Activated T-helper 1 cell treated with anti-CD3 and anti-CD28 coated beads, Interleukin-12 subunit alpha, Interleukin-12 subunit beta, Interleukin-2, Interleukin-4 antibody, amounts not matched to agents 30 ng/mL and 10 ng/mL and 1 ng/mL, durations not matched to agents 14 hours and 24 hours and 36 hours (primary cell): ENCODE data around the gene ARMC8. TPM values are rescaled to one million over a fixed set of nuclear protein-coding genes. Genes with fewer than 3 reads are reported as not detected.

Source experiments
- DNase-seq: peaks from one replicate; pipeline ENCODE4 v3.0.0; 2021; ENCODE audit warnings: low spot score
- H3K27ac Mint-ChIP-seq: one replicate; pipeline ENCODE4 v1.8.0; 2021; ENCODE audit warnings: mild to moderate bottlenecking, mixed read lengths
- H3K27me3 Mint-ChIP-seq: one replicate; pipeline ENCODE4 v1.8.0; 2022; ENCODE audit warnings: mild to moderate bottlenecking, moderate library complexity, mixed read lengths; ENCODE audit not compliant: insufficient read depth
- H3K36me3 Mint-ChIP-seq: one replicate; pipeline ENCODE4 v1.8.0; 2021; ENCODE audit warnings: low read depth, mixed read lengths
- H3K4me1 Mint-ChIP-seq: one replicate; pipeline ENCODE4 v1.8.0; 2021; ENCODE audit warnings: low read depth, mixed read lengths
- H3K4me3 Mint-ChIP-seq: one replicate; pipeline ENCODE4 v1.8.0; 2021; ENCODE audit warnings: mild to moderate bottlenecking, moderate library complexity, mixed read lengths
- H3K9me3 Mint-ChIP-seq: one replicate; pipeline ENCODE4 v1.8.0; 2021; ENCODE audit warnings: mixed read lengths
- intact Hi-C: fragments of 100-400 bp; cut with micrococcal nuclease; formaldehyde crosslinking; loops from one replicate; pipeline ENCODE4 v1.15.1; 2024
- total RNA-seq: library from RNA; stranded (reverse); gene quantifications from 2 replicates; pipeline ENCODE4 v1.2.3, GENCODE V29; 2022

The ARMC8 gene
- total RNA-seq, 1 donor from 2014 or later: 42.9 TPM

DNA sequence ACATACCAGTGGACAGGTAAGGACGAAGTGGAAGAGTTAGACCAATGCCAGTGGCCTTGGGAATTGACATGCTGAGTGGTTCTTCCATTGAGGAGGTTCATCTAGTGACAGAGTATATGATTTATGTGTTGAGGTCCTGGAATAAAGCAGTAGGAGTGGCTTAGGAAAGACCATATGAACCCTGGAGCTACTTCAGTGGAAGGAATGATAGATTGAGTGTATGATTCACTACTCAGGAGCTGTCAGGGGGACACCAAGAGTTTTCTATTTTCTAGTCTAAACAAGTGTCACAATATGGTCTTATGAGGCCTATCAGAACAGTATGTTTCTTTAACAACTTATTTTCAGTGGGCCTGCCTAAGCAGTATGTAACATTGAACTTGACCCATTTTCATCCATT, 78.6 kb downstream of the ARMC8 start:
- H3K9me3 Mint-ChIP-seq: no peaks in the 10 kb centered on the region
- H3K27me3 Mint-ChIP-seq: no peaks in the 10 kb centered on the region
- no peak overlapping the region for H3K27ac Mint-ChIP-seq
- DNase-seq: no peak
- H3K4me3 Mint-ChIP-seq: no peak overlapping the region
- intact Hi-C loops: no loop called here
- no peaks in the 10 kb centered on the region for H3K4me1 Mint-ChIP-seq
- peaks cover 23% of the 10 kb centered on the region for H3K36me3 Mint-ChIP-seq

DNA sequence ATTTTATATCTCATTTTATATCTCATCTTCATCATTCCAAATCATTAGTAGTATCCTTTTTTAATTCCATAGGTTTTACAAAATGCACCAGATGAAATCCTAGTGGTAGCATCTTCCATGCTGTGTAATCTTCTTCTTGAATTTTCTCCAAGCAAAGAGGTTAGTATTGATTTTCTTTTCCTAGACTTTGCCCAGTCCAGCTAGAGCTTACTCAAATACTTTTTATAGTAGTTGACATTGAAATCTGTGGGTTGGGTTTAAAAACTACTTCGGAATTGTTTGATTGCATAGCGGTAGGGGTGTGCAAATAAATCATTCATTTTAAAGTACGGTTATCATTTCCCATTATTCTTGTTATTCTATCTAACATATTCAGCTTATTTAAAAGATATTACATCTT, 80.0 kb downstream of the ARMC8 start:
- intact Hi-C loops: no loop called here
- Mint-ChIP-seq H3K4me1 (peaks cover 8% of the 10 kb centered on the region), H3K4me3 (no peak overlapping the region), H3K36me3 (peaks cover 30% of the 10 kb centered on the region), H3K27me3 (no peaks in the 10 kb centered on the region), H3K27ac (no peak overlapping the region), H3K9me3 (no peaks in the 10 kb centered on the region)
- no peak for DNase-seq

DNA sequence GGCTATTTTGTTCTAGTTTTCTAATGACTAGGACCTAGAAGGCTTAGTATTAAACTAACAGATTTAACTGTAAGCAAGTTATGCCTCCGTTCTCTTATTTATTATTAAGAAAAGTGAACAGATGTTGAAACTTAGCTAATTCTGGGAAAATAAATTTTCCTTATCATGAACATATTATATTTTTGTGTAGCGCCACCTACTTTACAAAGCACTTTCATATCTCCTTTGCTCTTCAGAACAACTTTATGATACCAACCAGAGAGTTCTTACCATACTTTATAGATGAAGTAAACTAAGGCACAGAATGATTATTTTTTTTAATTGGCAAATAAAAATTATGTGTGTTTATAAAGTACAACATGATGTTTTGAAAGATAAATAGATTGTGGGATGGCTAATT, 83.1 kb downstream of the ARMC8 start:
- intact Hi-C loops: no loop called here
- no peaks in the 10 kb centered on the region for H3K9me3 Mint-ChIP-seq
- H3K36me3 Mint-ChIP-seq: peaks cover 47% of the 10 kb centered on the region
- H3K27ac Mint-ChIP-seq: no peak overlapping the region
- H3K4me1 Mint-ChIP-seq: peaks cover 8% of the 10 kb centered on the region
- no peak for DNase-seq
- no peaks in the 10 kb centered on the region for H3K27me3 Mint-ChIP-seq
- no peak overlapping the region for H3K4me3 Mint-ChIP-seq

DNA sequence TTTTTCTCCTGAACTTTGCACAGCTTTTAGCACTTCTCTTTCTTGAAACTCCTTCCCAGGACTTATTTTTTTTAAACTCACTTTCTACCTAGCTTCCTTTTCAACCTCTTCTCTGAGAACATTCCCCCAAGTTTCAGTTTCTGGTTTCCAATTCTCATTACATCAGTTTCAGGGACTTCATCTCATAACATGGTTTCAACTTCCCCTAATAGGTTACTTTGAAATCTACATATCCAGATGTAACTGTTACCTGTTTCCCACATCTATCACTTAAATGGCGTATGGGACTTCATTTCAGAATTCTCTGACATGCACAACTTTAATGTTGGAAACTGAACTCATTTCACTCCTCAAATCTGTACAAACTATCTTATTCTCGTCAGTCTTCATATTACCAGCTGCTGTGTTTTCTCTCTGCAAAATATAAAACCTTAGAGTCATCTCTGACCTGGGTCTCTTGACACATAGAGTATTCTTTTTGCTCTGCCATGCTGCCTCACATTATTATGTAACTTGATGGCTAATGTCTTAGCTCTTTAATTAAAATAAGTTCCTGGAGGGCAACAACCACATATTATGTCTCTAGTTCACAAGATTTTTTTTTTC, 84.2 kb downstream of the ARMC8 start:
- Mint-ChIP-seq H3K27me3 (no peaks in the 10 kb centered on the region), H3K36me3 (peaks cover 45% of the 10 kb centered on the region), H3K9me3 (no peaks in the 10 kb centered on the region), H3K4me3 (no peak overlapping the region), H3K27ac (no peak overlapping the region), H3K4me1 (peaks cover 8% of the 10 kb centered on the region)
- intact Hi-C loops: no loop called here
- no peak for DNase-seq

- no peak overlapping the region for H3K27ac Mint-ChIP-seq
- no peak for DNase-seq
- H3K36me3 Mint-ChIP-seq: peaks cover 16% of the 10 kb centered on the region
- intact Hi-C loops: no loop called here
- H3K27me3 Mint-ChIP-seq: no peaks in the 10 kb centered on the region
- H3K4me3 Mint-ChIP-seq: no peak overlapping the region
- H3K4me1 Mint-ChIP-seq: peaks cover 15% of the 10 kb centered on the region
- H3K9me3 Mint-ChIP-seq: no peaks in the 10 kb centered on the region
Measured at GRCh38 chr3:138281561-138281960, 94.5 kb downstream of the ARMC8 start.

GRCh38 chr3:138282836-138283235, 95.7 kb downstream of the ARMC8 start:
- Mint-ChIP-seq H3K4me1 (peaks cover 15% of the 10 kb centered on the region), H3K9me3 (no peaks in the 10 kb centered on the region), H3K36me3 (peaks cover 11% of the 10 kb centered on the region), H3K27ac (no peak overlapping the region), H3K27me3 (no peaks in the 10 kb centered on the region), H3K4me3 (no peak overlapping the region)
- intact Hi-C loops: no loop called here
- DNase-seq: no peak

DNA sequence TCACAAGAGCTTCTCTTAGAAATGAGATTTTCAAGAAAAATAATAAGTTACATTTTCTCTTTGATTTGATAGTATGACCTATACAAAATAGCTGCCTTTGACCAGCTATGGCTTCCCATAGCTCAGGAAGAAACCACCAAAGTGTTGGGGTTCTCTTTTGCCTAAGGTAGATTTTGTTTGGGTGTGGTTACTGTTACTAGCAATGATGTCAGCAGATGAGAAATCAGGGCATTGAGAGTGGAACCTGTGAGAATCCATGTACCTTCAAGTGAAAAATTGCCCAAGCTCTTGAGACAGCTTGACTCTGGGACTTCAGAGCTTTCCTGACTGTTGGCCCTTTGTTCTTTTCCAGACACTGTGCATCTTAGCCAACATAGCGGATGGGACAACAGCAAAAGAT, 97.0 kb downstream of the ARMC8 start:
- Mint-ChIP-seq H3K4me3 (no peak overlapping the region), H3K9me3 (no peaks in the 10 kb centered on the region), H3K27ac (no peak overlapping the region), H3K27me3 (no peaks in the 10 kb centered on the region), H3K4me1 (peaks cover 15% of the 10 kb centered on the region), H3K36me3 (peaks cover 19% of the 10 kb centered on the region)
- DNase-seq: no peak
- intact Hi-C loops: no loop called here

DNA sequence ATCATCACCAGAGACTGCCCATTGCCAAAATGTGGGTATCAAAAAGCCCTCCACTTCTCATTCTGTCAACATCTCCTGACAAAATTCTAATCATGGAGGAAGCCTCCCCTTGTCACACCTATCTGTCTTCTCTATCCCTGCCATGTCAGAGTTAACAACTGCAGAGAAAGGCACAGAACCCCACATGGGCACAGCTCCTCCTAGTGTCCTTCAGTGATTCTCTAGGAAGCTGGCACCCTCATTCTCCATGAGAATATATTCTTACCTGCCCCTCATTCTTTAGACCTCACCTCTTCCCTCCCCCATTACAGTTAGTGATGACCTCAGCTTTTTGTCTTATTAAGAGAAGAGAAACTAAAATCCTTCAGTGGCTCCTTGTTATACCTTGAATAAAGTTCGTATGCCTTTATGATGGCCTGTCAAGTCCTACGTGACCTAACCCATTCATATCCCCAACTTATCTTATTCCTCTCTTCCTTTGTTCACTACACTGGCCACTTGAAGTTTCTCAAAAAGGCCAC, 97.9 kb downstream of the ARMC8 start:
- Mint-ChIP-seq H3K27ac (no peak overlapping the region), H3K9me3 (no peaks in the 10 kb centered on the region), H3K36me3 (peaks cover 27% of the 10 kb centered on the region), H3K4me3 (no peak overlapping the region), H3K4me1 (peaks cover 20% of the 10 kb centered on the region), H3K27me3 (no peaks in the 10 kb centered on the region)
- intact Hi-C loops: no loop called here
- DNase-seq: no peak

DNA sequence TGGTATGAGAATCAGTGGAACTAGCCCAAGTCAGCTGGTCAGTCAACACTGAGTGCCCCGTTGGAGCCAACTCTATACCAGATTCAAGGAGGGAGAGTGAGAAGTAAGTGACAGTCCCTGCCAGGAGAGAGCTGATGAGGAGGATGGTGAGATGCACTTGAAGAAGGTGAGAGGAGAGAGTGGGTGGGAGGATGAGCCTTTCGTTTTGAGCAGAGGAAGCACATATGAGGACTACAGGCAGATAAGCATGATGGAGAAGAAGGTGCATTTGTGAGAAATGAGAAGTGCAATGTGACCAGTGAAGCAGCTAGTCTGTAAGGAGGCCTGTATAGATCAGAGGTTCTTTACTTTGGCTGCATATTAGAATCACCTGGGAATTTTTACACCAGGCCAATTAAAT, 102.2 kb downstream of the ARMC8 start:
- Mint-ChIP-seq H3K36me3 (peaks cover 42% of the 10 kb centered on the region), H3K27ac (no peak overlapping the region), H3K9me3 (no peaks in the 10 kb centered on the region), H3K4me3 (no peak overlapping the region), H3K4me1 (peaks cover 6% of the 10 kb centered on the region), H3K27me3 (no peaks in the 10 kb centered on the region)
- DNase-seq: no peak
- intact Hi-C loops: no loop called here

DNA sequence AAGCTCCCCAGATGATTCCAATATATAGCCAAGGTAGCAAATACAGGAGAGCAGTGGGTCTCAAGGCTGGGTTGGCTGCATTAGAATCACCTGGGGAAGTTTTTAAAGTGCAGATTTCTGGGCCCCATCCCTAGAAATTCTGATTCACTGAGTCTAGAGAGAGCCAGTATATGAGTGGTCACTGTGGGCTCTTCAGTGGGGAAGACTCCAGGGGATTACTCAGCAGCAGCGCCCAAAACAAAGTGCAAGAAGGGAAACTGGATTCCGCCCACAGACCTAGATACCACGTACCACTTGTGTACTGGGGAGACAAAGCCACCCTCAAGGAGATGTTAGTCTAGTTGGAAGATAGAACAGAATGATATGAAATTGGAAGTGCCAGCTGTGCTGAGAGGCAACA, 102.6 kb downstream of the ARMC8 start:
- H3K9me3 Mint-ChIP-seq: no peaks in the 10 kb centered on the region
- intact Hi-C loops: no loop called here
- peaks cover 45% of the 10 kb centered on the region for H3K36me3 Mint-ChIP-seq
- no peak for DNase-seq
- no peaks in the 10 kb centered on the region for H3K27me3 Mint-ChIP-seq
- no peak overlapping the region for H3K27ac Mint-ChIP-seq
- H3K4me3 Mint-ChIP-seq: no peak overlapping the region
- peaks cover 6% of the 10 kb centered on the region for H3K4me1 Mint-ChIP-seq

GRCh38 chr3:138296639-138297038, 109.5 kb downstream of the ARMC8 start:
- intact Hi-C loops: no loop called here
- DNase-seq: no peak

GRCh38 chr3:138297059-138297607, 110.0 kb downstream of the ARMC8 start:
- Mint-ChIP-seq H3K9me3 (no peaks in the 10 kb centered on the region), H3K36me3 (peaks cover 40% of the 10 kb centered on the region), H3K27me3 (no peaks in the 10 kb centered on the region), H3K4me1 (peaks cover 30% of the 10 kb centered on the region), H3K4me3 (no peak overlapping the region), H3K27ac (peak overlapping the region; percentile 64)
- DNase-seq: no peak
- intact Hi-C loops: no loop called here

More at GRCh38 chr3:138296639-138297038, 109.5 kb downstream of the ARMC8 start:
- H3K9me3 Mint-ChIP-seq: no peaks in the 10 kb centered on the region
- peaks cover 30% of the 10 kb centered on the region for H3K4me1 Mint-ChIP-seq
- no peak overlapping the region for H3K4me3 Mint-ChIP-seq
- H3K36me3 Mint-ChIP-seq: peaks cover 41% of the 10 kb centered on the region
- H3K27me3 Mint-ChIP-seq: no peaks in the 10 kb centered on the region
- H3K27ac Mint-ChIP-seq: peak overlapping the region; percentile 64

DNA sequence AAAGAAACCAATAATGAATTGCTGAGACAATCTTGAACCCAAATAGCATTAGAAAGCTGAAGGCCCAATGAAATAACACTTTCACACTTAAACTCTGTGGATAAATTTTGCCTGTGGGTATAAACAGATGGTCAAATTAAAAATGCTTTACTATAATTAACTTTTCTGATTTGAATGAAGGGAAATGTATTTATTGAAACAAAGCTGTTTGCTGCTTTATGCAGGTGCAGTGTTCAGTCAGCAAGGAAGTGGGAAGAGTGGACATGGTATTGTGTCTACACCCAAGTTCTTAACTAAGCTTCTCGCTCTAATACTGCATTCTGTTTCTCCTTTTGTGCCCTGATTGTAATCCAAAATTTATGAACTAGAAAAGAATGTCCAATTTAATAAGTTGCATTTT, 110.8 kb downstream of the ARMC8 start:
- intact Hi-C loops: no loop called here
- Mint-ChIP-seq H3K4me3 (no peak overlapping the region), H3K36me3 (peaks cover 35% of the 10 kb centered on the region), H3K4me1 (peaks cover 30% of the 10 kb centered on the region), H3K27me3 (no peaks in the 10 kb centered on the region), H3K27ac (no peak overlapping the region), H3K9me3 (no peaks in the 10 kb centered on the region)
- DNase-seq: no peak

GRCh38 chr3:138300647-138301046, 113.5 kb downstream of the ARMC8 start:
- intact Hi-C loops: no loop called here
- Mint-ChIP-seq H3K9me3 (no peaks in the 10 kb centered on the region), H3K27ac (no peak overlapping the region), H3K27me3 (no peaks in the 10 kb centered on the region), H3K36me3 (peaks cover 19% of the 10 kb centered on the region), H3K4me1 (peaks cover 24% of the 10 kb centered on the region), H3K4me3 (no peak overlapping the region)
- no peak for DNase-seq
